ENCODE results near the gene ABCF1. TPM values are rescaled to one million over a fixed set of nuclear protein-coding genes. Genes with fewer than 3 reads are reported as not detected.
A peak's percentile ranks its signal among the peaks of the same experiment; 100 is the strongest.
"Not testable (repeated sequence)": the region's sequence is repeated elsewhere in the genome, so short reads cannot be mapped to it uniquely, and the experiment has no call there.

Gene ABCF1
- total RNA-seq, 4 donors from 2014 or later: 39.3 to 57.7 (median 47.1) TPM

GRCh38 chr6:30591008-30591407 is 19.8 kb downstream of the ABCF1 start:
- no peak overlapping the region for H3K4me3 ChIP-seq (ENCODE audit: low read depth, poor library complexity, severe bottlenecking)
- intact Hi-C loops (cut with DNase I; ENCODE audit: low total_unique reads): loop anchor here (10.0 kb wide), 1 partner anchor 46 kb away; no protein-coding TSS in a partner anchor
- DNase-seq (ENCODE audit: low spot score in 2 of 2): peak in 1 of 2 donors; percentile 47
- TF ChIP-seq CTCF (IDR thresholded peaks at IDR 0.05): no peak
- TF ChIP-seq POLR2A (IDR thresholded peaks at IDR 0.05): no peak
- 25 to 30% methylated on average over 1 of the region's 1 CpG for WGBS, 2 donors

GRCh38 chr6:30592287-30592686 is 21.0 kb downstream of the ABCF1 start:
- WGBS, 2 donors: 89 to 100% methylated on average over 1 of the region's 1 CpG
- intact Hi-C loops (cut with DNase I; ENCODE audit: low total_unique reads): loop anchor here (10.0 kb wide), 1 partner anchor 47 kb away; no protein-coding TSS in a partner anchor
- no peak overlapping the region for H3K4me3 ChIP-seq (ENCODE audit: low read depth, poor library complexity, severe bottlenecking)

GRCh38 chr6:30597315-30598144 is 26.3 kb downstream of the ABCF1 start:
- 73 to 76% methylated on average over 15 of the region's 15 CpGs for WGBS, 2 donors
- not testable (repeated sequence) for H3K4me3 ChIP-seq (ENCODE audit: low read depth, poor library complexity, severe bottlenecking)
- intact Hi-C loops (cut with DNase I; ENCODE audit: low total_unique reads): loop anchor here (10.0 kb wide), 1 partner anchor 53 kb away; no protein-coding TSS in a partner anchor
- peak in 1 of 3 donors; percentile 64 for TF ChIP-seq CTCF (IDR thresholded peaks at IDR 0.05)
- peak; percentile 84 to 93 for DNase-seq (ENCODE audit: low spot score in 2 of 2)

More at GRCh38 chr6:30592287-30592686, 21.0 kb downstream of the ABCF1 start:
- no peak for TF ChIP-seq CTCF (IDR thresholded peaks at IDR 0.05)
- no peak for TF ChIP-seq POLR2A (IDR thresholded peaks at IDR 0.05)
- no peak for DNase-seq (ENCODE audit: low spot score in 2 of 2)

- DNase-seq (ENCODE audit: low spot score in 2 of 2): no peak
- intact Hi-C loops (cut with DNase I; ENCODE audit: low total_unique reads): loop anchor here (10.0 kb wide), 1 partner anchor 54 kb away; no protein-coding TSS in a partner anchor
- TF ChIP-seq CTCF (IDR thresholded peaks at IDR 0.05) (no peak), POLR2A (IDR thresholded peaks at IDR 0.05) (no peak)
- no peak overlapping the region for H3K4me3 ChIP-seq (ENCODE audit: low read depth, poor library complexity, severe bottlenecking)
- 68 to 70% methylated on average over 12 of the region's 12 CpGs for WGBS, 2 donors
Observed at GRCh38 chr6:30598912-30599624, 27.8 kb downstream of the ABCF1 start.

- TF ChIP-seq POLR2A (IDR thresholded peaks at IDR 0.05): no peak
- no peak for TF ChIP-seq CTCF (IDR thresholded peaks at IDR 0.05)
- intact Hi-C loops (cut with DNase I; ENCODE audit: low total_unique reads): loop anchor here (10.0 kb wide), 2 partner anchors 55 to 115 kb away; partner anchors contain the start of gene HLA-E
- no peak for DNase-seq (ENCODE audit: low spot score in 2 of 2)
- H3K4me3 ChIP-seq (ENCODE audit: low read depth, poor library complexity, severe bottlenecking): no peak overlapping the region
- WGBS, 2 donors: 80 to 85% methylated on average over 13 of the region's 13 CpGs
Observed at GRCh38 chr6:30599625-30600324, 28.5 kb downstream of the ABCF1 start.

Measured in lower leg skin (tissue), 4 donors.